Inferior parietal cortex (tissue), 1 donor: ENCODE data around the gene ARHGEF26.

Experiments used
- DNase-seq: peaks from one replicate; pipeline ENCODE4 v3.0.0-alpha.2; 2016; ENCODE audit errors: extremely low spot score

Gene ARHGEF26

DNA sequence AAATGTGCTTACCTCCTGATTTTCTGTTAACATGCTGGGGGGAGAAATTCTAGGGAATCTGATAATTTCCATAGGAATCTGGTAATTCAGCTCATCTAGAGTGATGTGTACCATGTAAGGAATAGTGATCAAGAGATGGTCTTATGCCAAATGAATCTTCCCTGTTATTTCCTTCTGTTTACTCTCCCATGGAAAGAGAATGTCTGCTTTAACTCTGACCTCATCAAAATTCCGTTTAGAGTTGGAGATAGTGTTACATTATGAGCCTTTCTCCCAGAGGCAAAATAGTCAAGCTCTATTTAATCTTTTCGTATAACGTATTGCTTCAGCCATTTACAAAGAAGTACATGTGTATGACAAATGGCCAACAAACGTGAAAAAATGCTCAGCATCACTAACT, 76.6 kb downstream of the ARHGEF26 start:
- no peak for DNase-seq

DNA sequence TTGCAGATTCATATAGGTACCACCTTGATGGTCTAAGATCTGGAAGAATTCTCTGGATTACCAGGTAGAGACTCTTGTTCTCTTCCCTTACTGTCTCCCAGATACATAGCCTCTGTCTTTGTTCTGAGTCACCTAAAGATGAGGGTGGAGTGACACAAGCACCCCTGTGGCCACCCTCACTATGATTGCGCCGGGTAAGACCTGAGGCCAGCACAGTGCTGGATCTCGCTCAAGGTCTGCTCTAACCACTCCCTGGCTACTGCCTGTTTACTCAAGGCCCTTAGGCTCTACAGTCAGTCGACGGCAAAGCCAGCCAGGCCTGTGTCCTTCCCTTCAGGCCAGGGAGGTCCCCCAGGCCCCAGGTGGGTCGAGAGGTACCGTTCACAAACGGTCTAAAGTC, 88.3 kb downstream of the ARHGEF26 start:
- no peak for DNase-seq

DNA sequence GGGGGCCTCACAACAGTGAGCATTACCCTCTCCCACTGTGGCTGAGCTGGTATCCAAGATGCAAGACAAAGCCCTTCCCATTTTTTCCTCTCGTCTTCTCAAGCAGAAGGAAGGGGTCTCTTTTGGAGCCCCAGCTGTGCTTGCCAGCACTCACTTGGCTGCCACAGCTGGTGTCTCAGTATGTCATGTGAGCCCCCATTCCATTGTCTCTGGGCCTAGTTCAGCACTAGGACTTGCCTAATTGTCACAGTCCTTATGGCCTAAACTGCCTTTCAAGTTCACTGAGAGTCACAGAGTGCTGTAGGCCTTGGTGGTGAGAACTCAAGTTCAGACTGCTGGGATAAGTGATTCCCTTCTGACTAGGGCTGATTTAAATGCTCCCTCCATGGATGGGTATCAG, 89.8 kb downstream of the ARHGEF26 start:
- DNase-seq: no peak

DNA sequence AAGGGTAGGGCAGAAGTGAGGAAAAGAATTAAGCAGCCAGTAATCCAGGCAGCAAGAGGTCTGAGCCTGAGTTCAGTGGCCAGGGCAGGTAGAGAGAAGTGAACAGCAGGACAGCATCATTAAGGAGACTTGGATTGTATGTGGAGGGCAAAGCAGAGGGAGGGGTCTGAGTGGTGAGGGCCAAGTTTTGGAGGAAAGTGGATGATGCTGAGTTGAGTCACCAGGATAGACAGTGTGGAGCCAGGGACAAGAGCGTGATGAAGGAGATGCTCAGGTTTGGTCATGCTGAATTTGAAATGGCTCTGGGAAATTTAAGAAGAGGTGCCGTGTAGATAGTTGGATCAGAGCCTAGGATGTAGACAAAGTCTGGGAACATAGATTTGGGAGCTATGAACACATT, 93.1 kb downstream of the ARHGEF26 start:
- no peak for DNase-seq

DNA sequence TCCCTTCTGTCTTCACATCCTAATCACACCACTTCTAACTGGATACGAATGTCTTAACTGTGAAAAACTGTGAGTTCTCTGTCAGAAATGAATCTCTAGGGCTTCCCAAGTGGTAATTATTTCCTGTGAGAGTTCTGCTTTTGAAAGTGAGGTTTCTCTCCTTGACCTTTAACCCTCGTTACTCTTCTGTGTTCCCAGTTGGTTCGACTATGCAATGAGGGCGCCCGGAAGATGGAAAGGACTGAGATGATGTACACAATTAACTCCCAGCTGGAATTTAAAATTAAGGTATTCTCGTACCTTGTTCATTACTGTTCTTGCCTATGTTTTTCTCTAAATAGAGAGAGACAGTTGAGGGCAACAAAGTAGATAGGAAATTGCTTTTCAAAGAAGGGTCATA, 96.5 kb downstream of the ARHGEF26 start:
- DNase-seq: no peak

DNA sequence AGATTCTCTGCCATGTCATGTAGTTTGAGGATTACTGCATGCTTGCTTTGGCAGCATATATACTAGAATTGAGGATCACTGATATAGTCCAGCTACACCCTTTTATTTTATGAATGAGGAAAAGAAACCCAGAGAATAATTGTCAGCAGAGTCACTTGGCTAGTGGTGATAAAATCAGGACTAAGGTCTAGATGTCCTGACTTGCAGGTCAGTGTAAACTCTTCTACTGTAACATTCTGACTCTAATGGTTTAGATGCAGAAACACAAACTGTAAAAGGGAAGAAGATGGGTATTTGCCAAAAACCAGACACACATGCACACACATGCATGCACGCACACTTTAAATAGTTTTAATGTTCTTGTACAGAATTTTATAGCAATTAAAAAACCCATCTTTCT, 97.5 kb downstream of the ARHGEF26 start:
- DNase-seq: no peak

DNA sequence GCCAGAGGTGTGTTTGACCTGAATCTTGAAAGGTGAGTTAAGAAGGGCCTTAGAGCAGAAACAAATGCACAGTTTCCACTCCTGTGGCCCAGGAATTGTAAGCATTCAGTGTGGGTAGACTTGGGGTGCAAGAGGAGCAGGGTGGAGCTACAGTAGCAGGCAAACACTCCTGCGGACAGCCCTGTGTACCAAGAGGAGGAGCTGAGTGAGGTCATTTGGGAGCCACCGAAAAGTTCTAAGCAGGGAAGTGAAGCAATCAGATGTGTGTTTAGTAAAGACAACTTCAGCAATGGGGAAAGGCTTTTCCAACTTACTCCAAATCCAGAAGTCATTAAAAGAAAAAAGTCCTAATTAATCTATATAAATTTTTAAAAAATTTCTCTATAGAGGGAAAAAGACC, 99.3 kb downstream of the ARHGEF26 start:
- no peak for DNase-seq

DNA sequence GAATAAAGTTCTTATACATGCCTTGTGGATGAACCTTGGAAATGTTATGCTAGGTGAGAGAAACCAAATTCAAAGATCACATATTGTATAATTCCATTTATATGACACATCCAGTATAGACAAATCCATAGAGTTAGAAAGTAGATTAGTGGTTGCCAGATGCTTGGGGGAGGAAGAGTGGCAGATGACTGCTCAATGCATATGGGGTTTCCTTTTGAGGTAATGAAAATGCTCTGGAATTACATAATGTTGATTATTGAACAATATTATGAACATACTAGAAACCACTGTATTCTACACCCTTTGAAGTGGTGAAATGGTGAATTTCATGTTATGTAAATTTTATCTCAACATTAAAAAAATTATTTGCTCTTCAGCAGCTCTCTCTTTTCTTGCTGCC, 102.3 kb downstream of the ARHGEF26 start:
- DNase-seq: no peak

DNA sequence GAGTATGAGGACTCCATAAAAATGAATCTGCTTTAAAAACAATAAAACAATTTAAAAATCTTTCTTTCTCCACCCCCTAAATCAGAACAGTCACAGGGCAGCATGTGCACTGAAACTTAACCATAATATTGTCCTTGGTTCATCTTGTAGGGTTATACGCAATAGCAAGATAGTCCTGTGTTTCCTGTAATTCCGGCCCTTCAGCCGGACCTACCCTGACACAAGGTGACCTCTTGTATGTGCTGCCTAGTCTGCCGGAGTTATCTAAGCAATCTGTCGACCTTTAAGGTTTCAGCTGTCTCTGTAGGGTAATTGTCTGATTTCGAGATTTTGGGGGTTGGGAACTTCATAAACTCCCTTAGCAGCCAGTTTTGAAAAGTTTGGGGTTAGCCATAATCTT, 103.2 kb downstream of the ARHGEF26 start:
- no peak for DNase-seq

DNA sequence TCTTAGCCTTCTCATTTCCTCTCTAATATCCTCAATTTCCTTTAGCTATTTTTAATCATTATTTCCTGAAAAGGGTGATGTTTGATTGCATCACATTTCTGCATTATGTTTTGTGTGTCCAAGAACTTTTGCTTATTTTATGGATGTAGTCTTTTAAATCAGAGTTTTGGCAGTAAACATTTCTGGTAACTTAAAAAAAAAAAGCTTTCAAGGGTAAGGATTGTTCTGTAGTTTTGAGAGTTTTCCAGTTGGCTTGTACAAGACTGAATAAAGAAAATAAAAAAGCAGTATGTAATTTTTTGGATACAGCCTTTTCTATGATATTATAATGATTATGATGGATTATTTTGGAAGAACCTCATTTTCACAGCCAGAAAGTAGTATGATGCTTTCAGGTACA, 103.7 kb downstream of the ARHGEF26 start:
- no peak for DNase-seq

DNA sequence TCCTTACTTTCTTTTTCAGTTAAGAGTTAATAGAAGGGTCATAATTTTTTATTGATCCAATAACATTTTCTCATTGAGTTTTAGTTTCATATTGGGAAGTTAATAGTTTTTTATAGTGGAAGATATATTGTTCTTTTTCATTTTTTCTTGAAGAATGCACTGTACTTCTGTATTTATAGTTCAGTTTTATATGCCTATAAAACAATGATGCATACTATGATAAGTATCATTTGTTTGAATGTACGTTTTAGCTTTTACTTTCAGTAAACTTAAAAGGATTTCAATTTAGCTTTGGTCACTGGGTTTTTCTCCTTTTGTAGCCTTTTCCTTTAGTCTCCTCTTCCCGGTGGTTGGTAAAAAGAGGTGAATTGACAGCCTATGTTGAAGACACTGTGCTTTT, 104.3 kb downstream of the ARHGEF26 start:
- DNase-seq: no peak

DNA sequence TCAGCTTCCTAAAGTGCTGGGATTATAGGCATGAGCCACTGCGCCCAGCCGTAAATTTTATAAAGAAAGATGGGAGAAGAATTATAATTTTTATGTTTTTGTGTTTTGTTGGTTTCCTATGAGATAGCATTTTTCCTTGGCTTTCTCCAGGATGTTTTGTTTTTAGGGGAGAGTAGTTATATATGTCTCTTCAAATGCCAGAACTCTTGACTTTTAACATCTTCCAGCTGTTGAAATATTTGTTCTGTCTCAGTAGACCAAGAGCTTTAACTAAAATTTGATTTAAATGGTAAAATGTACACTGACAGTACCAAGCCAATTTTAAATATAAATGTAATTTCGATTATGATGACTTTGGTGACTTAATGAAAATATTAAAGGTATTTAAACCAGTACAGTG, 106.3 kb downstream of the ARHGEF26 start:
- DNase-seq: no peak

DNA sequence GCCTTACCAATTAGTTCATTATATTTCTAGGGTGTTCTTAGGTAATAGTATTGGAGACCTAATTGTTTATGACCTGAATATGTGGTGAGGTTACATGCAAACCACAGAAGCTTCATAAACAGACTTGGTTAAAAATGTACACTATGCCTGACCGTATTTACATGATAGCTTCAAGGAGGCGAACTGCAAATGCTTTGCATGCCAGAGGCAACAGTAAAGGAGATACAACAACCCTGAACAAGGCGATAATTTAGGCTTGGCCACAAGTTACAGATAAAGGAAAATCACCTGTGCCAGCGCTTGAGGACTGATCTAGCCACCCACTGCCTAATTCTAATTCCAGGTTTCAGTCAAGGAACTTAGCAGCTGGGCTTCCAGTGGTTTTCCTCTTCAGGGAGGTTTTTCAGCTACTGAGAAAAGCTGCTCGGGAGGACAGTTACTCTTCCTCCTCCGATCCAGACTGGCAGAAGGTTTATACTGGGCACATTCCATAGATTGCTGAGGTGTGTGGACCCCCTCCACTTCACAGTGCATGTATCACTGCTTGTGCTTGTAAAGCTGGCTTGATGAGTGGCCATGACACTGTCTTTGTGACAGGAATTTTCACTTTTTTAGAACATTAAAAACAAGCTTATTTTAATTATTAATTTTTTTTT, 107.5 kb downstream of the ARHGEF26 start:
- DNase-seq: no peak

DNA sequence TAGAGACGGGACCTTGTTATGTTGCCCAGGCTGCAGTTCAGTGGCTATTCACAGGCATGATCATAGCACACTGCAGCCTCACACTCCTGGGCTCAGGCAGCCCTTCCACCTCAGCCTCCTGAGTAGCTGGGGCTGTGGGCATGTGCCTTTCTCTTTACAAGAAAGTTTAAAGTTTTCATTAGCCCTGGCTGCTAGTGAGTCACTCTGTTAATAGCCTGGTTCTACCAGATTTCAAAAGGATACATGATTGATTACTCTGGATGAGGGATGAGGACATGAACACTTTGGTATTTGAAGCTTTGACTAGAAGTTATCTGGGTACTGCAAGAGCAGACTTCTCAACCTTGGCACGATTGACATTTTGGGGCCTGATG, 108.0 kb downstream of the ARHGEF26 start:
- no peak for DNase-seq

DNA sequence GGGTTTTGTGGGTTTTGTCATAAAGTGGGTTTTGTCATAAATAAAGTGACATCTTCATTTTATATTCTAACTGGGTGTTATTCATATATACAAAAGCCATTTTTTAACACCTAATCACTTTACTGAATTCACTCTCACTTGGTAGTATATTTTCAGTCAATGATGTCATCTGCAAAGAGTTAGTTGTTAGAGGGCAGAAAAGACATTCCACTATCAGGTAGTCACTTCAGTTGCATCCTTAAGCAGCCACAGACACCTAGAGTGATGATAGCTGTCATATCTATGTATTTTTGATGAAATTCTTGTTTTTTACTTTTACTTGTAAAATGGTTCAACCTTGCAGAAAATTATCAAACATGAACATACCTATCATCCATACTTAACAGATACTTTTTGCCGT, 114.1 kb downstream of the ARHGEF26 start:
- DNase-seq: no peak

DNA sequence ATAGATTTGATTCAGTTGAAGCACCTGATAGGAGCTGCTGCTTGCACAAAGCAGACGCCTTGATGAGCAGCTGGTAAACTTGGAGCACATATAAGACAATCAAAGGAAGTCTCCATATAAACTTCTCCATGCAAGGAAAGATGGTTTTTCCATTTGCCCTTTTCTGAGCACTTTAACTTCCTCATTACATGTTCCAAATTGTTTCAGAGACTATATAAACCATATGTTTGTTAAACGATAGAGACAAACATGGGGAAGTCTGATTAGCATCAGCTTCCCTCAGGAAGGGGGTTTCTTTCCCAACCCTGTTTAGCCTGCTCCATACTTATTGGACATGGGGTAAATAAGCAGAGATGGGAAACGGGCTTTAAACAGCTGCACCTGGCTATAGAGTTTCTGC, 115.1 kb downstream of the ARHGEF26 start:
- no peak for DNase-seq

DNA sequence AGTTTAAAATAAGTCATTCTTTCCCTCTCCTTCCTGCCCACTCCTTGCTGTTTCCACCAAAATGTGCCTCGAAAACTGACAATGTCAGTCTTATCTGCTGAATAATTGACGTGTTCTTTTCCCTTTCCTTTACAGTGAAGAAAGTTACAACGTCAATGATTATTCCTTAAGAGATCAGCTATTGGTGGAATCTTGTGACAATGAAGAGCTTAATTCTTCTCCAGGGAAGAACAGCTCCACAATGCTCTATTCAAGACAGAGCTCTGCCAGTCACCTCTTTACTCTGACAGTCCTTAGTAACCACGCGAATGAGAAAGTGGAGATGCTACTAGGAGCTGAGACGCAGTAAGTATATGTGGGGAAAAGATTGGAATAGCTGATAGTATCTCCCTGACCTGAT, 119.0 kb downstream of the ARHGEF26 start:
- DNase-seq: no peak

DNA sequence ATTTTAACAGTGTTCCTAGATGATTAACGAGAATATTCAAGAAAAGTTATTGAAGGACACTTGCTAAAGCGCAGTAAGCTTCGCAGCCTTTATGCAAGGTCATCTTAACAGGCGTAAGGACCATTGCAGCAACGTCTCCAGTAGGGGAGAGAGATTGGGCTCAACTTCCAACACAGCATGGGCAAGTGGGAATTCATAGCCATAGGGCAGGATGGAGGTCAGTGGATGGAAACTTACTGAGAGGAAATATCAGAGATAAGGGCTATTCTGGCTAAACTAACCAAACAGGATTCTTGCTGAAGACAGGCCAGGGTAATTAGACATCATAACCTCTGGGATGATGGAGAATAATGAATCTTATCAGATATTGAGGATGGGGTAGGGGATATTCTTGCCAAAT, 120.3 kb downstream of the ARHGEF26 start:
- DNase-seq: no peak

DNA sequence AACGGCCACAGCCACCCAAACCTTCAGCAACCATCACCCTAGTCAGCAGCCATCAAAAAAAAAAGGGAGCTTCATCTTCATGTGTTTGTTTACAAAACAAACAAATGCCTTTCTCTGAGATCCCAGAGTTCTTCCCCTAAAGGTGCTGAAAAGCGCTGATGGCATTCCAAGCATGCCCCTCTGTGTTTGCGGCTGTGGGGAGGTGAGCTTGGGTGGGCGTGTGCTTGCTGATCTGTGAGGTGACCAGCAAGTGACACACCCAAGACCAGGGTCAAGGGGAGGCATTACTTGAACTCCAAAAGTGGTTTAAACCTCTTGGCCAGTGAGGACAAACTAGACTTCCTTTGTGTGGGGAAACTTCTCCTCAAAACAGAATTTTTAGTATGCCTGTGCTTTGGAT, 121.6 kb downstream of the ARHGEF26 start:
- no peak for DNase-seq

DNA sequence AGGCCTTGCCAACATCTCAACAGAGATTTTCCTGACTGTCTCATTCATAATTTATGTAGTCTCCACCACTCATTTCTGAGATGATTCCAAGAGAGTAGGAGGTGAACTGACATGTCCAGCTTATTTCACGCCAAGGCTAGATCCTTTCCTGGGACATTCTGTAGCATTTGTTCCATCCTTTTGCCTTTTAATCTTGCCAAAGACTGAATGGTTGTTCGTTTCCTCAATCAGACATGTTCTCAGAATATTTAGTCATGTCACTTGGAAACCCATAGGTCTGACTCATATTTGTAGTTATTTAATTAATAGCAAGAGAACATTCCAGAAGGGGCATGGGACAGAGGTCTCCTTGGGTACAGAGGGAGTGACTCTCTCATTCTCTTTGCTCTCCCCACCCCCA, 122.2 kb downstream of the ARHGEF26 start:
- peak; percentile 15 for DNase-seq

DNA sequence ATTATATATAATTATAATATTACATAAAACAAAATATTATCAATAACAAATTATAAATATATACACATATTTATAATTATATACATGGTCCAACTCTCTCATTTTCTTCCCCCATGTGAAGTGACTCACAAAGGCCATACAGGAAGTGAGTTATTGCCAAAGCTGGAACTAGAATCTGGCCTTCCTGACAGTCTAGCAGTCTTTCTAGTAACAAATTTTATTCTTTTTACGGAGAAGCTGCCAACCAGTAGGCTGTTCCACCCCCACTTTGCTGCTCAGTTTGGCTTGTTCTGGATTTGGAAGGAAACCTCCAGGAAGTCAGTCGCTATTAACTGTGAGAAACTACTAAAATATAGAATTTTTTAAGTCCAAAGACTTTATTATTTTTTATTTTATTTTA, 123.5 kb downstream of the ARHGEF26 start:
- DNase-seq: no peak

DNA sequence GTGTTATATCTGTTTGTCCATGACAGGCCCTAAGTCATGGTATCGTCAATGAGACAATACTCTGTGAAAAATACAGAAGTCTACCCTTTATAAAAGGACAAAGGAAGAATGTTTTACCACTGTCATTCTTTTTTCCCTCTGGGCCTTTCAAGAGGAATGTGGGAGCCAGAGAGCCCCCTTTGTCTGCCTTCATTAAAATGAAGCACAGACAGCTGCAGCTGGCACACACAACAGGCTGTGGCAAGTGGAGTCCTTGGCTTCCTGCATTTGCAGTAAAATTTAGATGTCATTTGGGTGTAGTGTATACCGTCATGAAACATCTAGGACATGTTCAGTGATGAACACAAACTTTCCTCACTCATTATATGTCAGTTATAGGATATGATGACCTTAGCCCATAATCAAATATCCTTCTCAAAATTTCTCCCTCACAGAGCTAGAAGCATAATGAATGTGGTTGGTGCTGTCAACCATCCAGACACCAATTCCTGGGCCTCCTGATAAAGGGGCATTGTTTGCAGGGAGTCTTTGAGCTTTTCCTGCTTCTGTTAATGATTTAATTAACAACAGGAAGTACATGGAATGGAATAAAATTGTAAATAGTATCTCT, 126.7 kb downstream of the ARHGEF26 start:
- DNase-seq: peak; percentile 30

DNA sequence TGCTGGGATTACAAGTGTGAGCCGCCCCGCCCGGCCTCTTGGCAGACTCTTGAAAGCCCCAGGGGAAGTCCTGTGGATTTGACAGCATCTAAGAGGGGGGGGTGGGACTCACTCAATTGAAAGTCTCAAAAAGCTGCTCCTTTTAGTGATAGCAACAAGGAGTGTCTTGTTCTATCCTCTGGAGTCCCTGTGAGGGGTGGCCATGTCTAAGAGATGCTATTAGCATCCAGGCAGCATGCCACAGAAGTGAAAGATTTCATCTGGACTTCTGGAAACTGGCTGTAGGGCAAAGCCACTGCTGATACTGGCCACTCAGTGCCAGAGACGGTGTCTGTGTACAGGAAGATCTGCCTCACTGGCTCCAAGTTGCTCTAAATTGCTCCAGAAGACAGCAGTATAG, 129.1 kb downstream of the ARHGEF26 start:
- no peak for DNase-seq

DNA sequence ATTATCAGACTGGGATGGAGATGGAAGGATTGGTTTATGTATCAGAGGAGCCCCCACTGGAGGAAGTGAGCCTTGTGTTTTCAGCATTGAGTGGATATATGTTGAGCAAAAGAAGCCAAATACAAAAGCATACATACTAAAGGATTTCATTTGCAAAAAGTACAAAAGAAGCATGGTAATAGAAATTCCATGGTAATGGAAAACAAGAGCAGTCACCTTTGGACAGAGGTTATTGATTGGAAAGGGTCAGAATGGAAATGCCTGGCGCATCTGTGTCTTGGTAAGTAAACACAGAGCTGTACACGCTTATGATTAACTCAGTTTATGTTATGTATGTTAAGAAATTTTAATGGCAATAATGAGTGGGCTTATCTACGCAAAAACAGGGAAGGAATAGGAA, 130.4 kb downstream of the ARHGEF26 start:
- no peak for DNase-seq
